AG10803 (cell line): ENCODE results near the gene TLR8.

Source experiments
- DNase-seq: peaks from one replicate; pipeline ENCODE4 v3.0.0; 2010; ENCODE audit warnings: low read depth
- H3K4me3 ChIP-seq: 2 replicates; pipeline ENCODE4 v1.5.1; 2011; ENCODE audit warnings: mild to moderate bottlenecking, low read length, control low read depth
- TF ChIP-seq, protein P1 (sequence below): conservative IDR thresholded peaks from 2 replicates; pipeline ENCODE4 v1.5.1; 2011; ENCODE audit warnings: mild to moderate bottlenecking, low read length, control low read depth, inconsistent platforms

Gene TLR8

GRCh38 chrX:12946406-12946805, 40.0 kb downstream of the TLR8 start:
- TF ChIP-seq, protein P1, sequence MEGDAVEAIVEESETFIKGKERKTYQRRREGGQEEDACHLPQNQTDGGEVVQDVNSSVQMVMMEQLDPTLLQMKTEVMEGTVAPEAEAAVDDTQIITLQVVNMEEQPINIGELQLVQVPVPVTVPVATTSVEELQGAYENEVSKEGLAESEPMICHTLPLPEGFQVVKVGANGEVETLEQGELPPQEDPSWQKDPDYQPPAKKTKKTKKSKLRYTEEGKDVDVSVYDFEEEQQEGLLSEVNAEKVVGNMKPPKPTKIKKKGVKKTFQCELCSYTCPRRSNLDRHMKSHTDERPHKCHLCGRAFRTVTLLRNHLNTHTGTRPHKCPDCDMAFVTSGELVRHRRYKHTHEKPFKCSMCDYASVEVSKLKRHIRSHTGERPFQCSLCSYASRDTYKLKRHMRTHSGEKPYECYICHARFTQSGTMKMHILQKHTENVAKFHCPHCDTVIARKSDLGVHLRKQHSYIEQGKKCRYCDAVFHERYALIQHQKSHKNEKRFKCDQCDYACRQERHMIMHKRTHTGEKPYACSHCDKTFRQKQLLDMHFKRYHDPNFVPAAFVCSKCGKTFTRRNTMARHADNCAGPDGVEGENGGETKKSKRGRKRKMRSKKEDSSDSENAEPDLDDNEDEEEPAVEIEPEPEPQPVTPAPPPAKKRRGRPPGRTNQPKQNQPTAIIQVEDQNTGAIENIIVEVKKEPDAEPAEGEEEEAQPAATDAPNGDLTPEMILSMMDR: no peak
- H3K4me3 ChIP-seq: no peak overlapping the region
- DNase-seq: peak; percentile 7

DNA sequence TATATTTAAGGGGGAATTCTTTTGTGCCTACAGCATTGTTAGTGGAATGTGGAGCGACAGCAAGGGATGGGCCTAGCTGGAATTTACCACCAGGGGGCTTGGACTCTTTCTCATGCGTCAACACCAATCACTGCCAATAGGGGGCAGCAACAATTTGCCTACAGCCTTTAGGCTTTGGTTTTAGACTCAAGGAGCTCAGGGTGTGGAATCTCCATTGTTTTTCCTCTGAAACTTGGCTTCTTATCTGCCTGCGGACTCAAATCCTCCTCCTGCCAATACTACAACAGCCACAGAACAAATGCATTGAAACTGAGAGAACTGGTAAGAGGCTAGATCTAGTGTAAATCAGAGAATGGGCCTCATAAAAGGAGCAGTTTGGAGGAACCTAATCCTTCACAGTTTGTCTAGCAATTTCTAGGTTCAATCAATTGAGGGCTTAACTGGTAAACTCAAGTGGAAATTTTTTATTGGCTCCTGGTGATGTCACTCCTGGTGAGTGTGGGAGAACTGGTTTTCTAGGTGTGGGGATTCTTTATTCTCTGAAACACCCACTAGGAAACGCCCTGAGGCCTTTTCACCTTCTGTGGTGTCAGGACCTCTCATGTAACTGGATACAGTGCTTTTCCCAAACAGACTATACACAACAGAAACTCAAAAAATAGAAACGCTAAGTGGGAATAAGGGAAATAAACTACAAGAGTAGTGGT, 40.6 kb downstream of the TLR8 start:
- TF ChIP-seq, protein P1: peak; percentile 98
- no peak overlapping the region for H3K4me3 ChIP-seq
- DNase-seq: peak; percentile 78

DNA sequence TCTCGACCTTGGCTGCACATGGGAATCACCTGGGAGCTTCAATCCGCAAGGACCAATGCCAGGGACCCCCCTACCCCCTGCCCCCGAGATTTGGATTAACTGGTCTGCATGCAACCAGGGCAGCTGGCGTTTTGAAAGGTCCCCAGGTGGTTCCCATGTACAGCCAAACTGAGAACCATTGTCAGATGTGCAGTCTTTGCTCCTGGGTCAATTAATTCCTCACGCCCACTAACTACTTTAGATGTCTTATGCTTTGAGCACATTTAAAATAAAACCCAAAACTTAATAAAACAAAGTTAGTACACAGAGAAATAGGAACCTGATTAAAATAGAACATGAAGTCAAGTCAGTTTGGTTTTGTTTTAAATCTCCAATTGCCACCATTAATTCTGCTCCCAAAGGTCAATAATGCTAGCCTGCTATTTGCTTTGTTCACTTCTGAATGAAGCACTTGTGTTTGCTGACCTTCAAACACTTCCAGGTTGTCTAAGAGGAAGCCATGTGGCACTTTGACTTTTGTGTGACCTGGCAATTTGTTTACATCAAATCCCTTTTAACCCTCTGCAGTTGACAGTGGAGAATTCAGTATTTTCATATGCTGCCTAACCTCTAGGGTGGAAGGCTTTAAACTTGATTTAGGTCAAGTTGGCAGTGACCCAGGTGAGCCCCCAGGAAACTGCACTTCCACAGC, 41.3 kb downstream of the TLR8 start:
- TF ChIP-seq, protein P1: no peak
- no peak overlapping the region for H3K4me3 ChIP-seq
- DNase-seq: no peak

- TF ChIP-seq, protein P1: no peak
- no peak overlapping the region for H3K4me3 ChIP-seq
- DNase-seq: no peak
Measured at GRCh38 chrX:12948495-12948894, 42.1 kb downstream of the TLR8 start.

DNA sequence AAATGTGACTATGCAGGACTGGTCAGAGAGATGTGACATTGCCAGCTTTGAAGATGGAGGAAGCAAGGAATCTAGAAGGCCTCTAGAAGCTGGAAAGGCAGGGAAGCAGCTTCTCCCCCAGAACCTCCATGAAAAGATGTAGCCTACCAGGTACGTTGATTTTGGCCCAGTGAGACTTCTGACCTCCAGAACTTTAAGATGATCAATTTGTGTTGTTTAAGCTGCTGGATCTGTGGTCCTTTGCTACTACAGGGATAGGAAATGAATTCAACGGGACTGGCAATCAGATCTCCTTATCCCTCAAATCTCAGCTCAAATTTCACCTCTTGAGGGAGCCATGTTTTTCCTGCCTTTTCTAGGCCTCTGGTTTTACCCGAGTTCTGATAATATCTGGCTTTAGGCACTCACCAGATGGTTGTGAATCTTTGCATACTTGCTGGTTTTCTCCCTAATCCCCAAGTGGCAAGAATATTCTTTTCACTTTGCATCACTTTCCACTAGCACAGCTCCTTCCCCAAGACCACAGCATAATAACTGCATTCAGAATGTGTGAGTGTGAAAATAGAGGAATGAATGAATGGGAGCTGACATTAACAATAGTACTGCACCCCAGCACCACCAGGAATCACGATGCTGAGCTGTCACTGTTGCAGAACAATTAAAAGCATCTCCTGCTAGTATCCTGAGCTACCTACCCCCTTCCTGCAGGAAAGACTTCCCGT, 42.9 kb downstream of the TLR8 start:
- DNase-seq: peak; percentile 86
- no peak overlapping the region for H3K4me3 ChIP-seq
- TF ChIP-seq, protein P1: 0 out of 2 replicates have a peak, but pooled peaks have one; percentile 11

GRCh38 chrX:12949927-12950656, 43.7 kb downstream of the TLR8 start:
- H3K4me3 ChIP-seq: no peak overlapping the region
- TF ChIP-seq, protein P1: no peak
- peak; percentile 92 for DNase-seq
